Inflammatory macrophage treated with lipopolysaccharide for 1 hour (primary cell): Measurements from ENCODE around the gene MXRA7.
"Not testable (repeated sequence)": the region's sequence is repeated elsewhere in the genome, so short reads cannot be mapped to it uniquely, and the experiment has no call there.

Experiments
- DNase-seq, 2 donors: peaks; one replicate each; pipeline ENCODE4 v3.0.0-alpha.2; 2020 to 2022

Gene MXRA7, protein sequence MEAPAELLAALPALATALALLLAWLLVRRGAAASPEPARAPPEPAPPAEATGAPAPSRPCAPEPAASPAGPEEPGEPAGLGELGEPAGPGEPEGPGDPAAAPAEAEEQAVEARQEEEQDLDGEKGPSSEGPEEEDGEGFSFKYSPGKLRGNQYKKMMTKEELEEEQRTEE

DNA sequence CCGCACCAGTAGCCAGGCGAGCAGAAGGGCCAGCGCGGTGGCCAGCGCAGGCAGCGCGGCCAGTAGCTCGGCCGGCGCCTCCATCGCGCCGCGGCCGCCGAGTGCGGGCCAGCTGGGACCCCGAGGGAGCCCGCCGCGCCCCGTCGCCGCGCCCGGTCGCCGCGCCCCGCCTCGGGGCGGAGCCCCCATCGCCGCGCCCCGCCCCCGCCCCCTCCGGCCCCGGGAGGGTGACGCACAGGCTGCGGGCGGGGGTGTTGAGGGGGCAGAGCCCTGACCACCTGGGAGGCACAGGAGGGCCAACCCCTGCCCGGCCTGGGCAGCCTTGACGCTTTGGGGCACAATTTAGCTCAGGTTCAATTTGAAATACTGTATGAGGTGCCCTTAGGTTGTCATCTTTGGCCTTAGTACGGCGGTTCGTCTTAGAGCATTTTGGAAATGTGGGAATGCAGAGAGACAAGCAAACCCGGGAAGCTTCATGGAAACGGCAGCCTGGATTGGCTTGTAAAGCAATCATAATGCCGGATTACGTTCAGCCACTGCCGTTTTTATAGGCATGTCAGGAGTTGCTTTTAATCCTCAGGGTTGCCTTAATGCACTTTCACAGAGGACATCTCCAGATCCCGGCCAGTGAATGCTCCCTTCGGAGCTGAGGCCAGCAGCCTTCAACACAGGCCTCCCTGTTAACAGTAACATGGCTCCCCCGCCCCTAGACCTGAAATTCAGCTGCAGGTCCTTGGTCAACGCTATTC is at the start of gene MXRA7:
MXRA7 (minus strand) TSS at position 103 of the 749 bp plus-strand sequence; CDS start at position 84, 19 bp downstream.
- peak in 1 of 2 donors; percentile 54 for DNase-seq

DNA sequence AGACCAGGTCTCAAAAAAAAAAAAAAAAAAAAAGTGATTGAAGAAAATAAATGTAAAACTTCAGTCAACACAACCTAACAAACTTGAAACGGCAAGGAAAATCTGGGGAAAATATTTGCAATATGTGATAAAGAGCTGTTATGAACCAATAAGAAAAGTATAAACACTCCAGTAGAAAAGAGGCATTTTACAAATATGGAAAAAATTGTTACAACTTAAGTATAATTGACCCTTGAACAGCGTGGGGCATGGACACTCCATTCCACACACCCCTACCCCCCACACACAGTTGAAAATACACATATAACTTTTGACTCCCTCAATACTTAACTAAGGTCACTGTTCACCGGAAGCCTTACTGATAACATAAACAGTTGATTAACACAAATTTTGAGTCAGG is 47.8 kb upstream of the MXRA7 start:
- DNase-seq, result no peak

DNA sequence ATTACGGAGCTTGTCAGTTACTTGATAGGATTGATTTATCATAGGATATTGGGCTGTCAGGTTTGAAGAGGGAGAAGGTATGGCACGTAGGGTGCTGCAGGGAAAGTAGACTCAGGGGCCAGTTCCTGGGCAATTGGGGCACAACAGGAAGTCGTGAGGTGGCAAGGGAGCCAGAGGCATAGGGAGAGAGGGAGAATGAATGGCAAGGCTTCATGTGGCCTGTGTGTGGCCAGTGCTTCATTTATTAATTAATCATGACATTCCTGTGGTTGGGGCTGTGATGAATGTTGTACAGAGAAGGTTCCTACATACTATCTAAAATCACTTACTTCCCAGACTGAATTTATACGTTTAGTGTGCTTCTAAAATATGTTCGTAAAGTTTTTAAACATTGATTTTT is 46.5 kb upstream of the MXRA7 start:
- no peak for DNase-seq

DNA sequence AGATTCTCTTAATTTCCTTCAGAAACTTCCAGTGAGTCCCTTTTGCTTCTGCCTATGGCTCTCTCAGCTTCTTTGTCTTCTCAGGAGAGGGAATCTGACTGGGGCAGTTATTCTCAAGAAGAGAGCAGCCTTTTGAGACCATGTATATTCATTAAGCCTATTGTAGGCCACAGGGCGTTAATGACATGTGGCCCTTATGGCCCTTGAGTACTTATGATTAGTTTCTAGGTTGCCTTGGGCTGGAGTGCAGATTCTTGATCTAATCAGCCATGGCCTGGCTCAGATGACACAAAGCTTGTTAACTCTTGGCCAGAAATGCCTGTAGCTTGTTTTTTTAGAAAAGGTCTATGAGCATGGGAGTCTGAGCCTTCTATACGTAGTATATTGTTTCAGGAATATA is 44.5 kb upstream of the MXRA7 start:
- DNase-seq, result no peak

DNA sequence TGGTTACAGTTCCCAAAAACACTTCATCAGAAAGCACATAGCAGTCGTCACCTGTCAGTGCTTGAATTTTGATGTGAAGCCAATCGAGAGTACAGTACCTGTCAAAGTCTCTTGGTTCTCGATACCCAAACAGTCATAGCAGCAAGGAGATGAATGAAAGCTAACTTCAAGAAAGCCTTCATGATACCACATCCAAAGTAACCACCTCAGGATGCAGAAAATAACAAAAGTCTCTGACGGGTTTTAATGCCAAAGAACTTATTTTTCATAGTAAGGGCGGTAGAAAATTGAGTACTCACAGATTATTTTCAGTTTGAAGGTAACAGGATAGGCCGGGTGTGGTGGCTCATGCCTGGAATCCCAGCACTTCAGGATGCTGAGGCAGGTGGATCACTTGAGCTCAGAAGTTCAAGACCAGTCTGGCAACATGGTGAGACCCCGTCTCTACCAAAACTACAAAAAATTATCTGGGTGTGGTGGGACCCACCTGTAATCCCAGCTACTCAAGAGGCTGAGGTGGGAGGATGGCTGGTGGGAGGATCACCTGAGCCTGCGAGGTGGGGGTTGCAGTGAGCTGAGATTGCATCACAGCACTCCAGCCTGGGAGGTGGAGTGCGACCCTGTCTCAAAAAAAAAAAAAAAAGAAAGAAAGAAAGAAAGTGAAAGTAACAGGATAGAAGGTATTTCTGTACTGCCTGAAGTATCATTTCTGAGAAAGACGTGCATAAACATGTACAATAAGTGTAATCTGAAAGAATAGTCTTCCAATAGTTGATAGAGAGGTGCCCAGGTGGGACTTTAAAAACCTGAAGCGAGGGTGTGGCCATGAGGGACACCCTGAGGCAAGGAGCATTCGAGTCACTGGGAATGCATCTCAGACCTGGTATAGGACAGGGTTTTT is 42.5 kb upstream of the MXRA7 start:
- no peak for DNase-seq

DNA sequence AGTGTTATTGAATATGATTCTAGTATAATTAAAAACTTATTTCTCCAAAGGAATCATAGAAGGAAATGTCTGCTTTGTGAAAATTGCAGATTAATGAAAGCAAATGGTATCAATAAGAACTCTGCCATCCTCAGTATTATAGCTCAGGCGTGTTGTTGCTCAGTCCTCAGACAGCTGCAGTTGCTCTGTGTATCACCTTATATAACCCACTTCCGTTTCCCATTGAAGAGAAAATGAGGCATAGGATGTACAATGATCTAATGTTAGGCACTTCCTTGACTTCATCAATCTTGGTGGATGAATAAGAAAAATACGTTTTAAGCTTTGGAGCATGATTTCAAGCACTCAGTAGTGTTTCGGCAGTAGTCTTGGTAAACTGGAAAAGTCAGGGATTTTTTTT is 41.2 kb upstream of the MXRA7 start:
- no peak for DNase-seq

DNA sequence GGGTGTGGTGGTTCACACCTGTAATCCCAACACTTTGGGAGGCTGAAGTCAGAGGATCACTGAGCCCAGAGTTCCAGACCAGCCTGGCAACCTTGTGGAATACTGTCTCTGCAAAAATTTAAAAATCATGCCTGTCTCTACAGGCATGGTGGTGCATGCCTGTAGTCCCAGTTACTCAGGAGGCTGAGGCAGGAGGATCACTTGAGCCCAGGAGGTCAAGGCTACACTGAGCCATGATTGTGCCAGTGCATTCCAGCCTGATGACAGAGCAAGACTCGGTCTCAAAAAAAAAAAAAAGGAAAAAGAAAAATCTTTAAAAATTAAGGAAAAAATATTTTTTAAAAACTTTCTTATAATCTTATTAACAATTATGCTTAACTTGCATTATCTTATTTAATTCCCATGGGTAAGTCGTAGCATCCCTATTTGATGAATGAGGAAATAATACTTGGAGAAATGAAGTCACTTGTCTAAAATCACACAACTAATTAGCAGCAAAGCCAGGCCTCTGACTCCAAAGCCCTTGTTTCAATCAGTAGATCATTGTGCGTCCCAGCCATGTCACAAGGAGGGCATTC is 40.7 kb upstream of the MXRA7 start:
- no peak for DNase-seq

DNA sequence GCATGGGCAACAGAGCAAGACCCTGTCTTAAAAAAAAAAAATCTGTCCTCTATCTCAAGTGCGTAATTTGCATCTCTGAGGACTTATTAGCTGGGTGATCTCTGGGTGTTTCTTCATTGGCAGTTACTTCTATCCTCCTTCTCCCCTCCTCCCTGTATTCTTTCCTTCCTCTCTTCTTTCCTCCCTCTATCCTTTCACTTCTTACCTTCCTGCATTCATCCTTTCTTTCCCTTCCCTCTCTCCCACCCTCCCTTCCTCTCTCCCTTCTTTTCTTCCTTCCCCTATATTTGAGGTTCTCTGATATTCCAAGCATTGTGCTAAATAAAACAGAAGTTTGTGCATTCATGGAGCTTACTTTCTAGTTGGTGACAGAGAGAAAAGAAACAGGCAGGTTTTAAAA is 37.9 kb upstream of the MXRA7 start:
- DNase-seq, result no peak

DNA sequence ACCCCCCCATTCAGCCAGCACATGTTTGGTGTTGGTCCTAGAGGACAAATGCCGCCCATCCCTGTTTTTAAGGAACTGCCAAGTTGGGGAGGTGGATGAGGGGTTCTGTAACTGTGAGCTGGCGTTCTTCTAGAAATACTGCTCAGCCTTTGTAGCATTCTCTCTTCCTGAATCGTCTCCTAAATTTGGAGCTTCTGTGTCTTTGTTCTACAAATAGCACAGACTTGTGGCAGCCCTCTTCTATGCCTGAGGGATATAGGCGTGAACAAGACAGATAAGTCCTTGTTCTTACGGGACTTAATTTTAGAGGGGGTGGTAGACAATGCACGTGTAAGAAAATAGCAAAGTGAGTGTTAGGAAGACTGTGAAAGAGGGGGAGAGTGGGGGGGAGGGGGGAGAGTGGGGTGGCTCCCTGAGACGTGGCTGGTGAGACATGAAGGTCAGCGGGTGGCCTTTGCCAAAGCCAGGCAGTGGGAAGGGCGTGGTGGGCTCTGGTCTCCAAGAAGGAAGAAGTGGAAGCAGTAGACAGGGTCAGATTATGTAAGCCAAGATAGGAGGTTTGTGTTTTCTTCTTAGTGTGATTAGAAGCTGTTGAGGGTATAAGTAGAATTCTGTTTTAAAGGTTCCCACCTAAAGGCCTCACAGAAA is 37.1 kb upstream of the MXRA7 start:
- DNase-seq, result no peak

DNA sequence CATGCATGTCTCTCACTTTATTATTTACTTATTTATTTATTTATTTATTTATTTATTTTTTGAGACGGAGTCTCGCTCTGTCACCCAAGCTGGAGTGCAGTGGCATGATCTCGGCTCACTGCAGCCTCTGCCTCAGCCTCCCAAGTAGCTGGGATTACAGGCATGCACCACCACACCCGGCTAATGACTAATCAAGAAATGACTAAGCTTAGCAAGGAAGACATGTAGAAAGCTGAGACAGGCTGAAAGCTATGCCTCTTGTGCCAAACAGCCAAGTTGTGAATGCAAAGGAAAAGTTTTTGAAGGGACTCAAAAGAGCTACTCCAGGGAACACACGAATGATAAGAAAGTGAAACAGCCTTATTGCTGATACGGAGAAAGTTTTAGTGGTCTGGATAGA is 35.0 kb upstream of the MXRA7 start:
- DNase-seq, result not testable (repeated sequence)

DNA sequence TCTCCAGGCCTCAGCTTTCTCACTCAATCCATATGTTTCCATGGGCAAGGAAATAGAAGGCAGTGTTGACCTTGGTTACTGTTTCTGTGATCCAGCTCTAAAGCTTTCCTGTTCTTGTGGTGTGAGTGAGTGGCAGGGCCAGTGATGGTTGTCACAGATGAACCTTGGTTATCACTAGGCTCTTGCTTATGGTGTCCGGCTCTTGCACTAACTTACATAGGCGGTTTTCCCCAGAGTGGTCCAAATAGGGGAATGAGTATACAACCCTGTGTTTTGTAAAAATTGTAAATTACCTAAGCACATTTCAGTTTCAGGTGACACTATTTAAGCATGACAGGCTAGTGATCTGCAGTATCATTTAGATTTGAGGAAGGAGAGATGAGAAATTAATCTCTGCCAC is 34.0 kb upstream of the MXRA7 start:
- no peak for DNase-seq

DNA sequence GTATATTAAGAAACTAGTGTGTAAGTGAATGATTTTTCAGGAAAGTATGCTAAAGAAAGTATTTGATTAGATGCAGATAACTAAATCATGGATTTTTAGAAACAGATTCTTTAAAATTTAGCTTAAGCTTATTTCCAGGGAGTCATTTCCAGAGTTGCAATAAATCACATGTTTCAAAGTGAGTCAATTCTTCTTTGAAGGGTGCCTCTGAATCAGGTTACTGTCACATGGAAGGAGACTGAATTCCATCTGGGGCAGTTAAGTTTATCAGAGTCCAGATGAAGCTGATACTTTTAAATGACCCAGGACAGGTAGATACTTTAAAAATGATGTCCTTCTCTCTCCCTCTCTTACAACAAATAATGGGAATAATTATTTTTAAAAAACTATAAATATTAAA is 32.2 kb upstream of the MXRA7 start:
- no peak for DNase-seq

DNA sequence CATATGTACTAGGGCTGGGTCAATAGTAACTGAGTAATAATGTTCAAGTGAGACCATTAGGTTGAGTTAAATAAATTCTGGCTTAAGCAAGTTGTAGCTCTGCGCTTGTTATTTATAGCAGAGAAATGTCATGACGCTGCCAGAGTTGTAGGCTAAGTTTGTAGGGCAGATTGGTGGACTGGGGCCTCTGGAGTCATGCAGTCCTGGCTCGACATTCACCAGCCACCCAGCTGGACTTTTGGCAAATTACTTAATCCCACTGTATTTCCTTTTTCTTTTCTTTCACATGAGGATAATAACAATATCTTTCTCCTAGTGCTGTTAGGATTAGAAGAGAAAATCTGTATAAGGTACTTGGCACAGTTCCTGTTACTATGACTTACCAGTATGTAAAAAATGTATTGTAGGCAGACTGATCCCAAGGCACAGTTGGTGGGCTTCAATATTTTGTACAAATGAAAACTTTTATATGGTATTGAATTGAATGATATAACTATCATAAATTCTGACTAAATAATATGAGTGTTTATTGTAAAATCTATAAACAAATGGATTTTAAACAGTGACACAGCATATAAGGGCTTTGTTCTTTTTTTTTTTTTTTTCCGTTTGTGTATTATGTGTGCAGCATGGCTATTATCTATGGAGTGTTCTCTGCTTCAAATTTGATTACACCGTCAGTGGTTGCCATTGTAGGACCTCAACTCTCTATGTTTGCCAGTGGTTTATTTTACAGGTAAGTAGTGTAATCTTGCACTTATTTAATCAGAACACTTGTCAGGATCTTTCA is 29.8 kb upstream of the MXRA7 start:
- no peak for DNase-seq

DNA sequence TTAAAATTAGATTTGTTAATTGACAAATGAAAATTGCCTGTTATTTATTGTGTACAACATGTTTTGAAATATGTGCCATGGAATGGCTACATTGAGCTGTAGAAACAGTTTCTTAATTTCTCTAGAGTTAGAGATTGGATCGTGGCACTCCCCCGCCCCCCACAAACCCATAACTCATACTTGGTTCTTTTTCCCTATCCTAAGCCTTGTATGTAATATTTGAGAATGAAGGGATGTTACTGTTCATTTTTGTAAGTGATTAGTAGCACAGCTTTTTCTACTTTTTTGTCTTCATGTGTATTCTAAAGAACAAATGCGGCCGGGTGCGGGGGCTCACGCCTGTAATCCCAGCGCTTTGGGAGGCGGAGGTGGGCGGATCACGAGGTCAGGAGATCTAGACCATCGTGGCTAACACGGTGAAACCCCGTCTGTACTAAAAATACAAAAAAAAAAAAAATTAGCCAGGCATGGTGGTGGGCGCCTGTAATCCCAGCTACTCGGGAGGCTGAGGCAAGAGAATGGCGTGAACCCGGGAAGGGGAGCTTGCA is 28.9 kb upstream of the MXRA7 start:
- not testable (repeated sequence) for DNase-seq

DNA sequence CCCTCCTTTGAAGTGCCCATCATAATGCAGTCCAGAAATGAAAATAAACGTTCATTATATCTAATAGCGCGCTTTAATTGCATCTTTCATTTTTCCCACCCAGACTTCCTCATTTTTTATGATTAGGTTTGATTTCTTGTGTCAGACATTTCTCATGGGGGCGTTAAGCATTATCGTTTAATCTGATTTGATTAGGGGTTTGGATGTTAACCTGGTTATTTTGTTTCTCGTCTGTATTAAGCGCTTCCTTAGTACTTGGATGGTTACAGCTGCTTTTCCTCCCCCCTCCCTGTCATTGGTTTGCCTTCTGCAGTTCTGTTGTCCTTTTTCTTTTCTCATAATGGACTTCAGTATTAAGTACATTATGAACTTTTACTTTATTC is 27.7 kb upstream of the MXRA7 start:
- DNase-seq, result no peak

DNA sequence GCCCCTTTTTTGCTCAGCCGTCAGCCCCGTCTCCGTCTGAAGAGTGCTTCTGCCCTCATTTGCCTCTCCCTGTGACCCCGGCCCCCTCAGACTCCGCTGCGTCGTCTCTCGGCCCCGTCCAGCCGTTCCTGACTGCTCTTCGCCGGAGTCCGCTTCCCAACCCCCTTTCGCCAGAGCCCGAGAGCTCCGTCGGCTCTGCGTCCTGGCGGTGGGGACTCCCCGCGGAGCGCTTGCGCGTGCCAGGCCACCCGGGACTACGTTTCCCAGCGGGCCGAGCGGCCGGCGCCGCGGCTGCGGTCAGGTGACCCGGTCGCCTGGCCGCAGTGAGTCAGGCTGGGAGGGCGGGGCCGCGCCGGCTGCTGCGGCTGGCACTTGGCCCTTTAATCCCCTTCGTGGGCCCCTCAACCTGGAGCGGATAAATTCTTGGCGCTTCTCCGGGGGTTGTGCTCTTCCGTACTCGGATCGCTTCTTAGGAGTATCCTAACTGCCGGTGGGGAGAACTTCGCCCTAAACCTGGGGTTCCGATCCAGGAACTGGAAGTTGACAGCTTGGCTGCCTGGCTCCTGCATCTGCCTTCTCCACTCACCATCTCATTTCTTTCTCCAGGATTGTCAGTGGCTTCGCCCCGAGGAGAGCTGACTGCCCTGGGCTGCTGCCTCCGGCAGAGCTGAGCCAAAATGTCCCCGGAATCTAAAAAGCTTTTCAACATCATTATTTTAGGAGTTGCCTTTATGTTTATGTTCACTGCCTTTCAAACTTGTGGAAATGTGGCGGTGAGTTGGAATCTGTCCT is 27.1 kb upstream of the MXRA7 start, which contains the start of gene MFSD11:
MFSD11 (plus strand) TSS at position 444 of the 792 bp plus-strand sequence; CDS start at position 678, 234 bp downstream.
- DNase-seq, result peak; percentile 86 to 89

DNA sequence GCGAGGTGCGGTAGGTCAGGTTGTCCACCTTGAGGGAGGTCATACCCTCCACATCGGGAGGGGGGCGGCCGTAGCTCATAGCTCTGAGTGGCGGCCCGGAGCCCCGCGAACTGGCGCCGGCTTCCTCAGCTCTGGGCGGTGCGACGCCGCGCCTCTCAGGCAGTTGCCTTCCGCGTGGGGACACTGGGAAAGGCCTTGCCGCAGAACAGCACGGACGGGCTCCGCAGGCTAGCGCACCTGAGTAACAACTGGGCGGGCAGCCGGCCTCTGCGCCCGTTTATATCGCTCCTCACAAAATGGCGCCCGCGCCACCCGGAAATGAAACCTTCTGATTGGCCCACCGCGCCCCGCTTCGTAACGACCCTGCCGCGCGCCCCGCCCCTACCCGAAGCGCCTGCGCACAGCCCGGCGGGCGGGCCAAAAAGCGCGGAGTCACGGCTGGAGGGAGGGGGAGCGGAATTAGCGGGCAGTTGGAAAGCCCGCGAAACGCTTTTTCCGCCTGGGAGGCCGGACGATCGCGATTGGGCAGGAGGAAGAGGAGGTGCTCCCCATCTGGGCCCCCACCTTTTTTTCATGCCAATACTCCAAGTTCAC is 26.4 kb upstream of the MXRA7 start, which contains the start of gene SRSF2:
SRSF2 (minus strand) TSS at position 250 of the 594 bp plus-strand sequence; CDS start at position 79, 171 bp downstream.
- DNase-seq, result peak; percentile 98

DNA sequence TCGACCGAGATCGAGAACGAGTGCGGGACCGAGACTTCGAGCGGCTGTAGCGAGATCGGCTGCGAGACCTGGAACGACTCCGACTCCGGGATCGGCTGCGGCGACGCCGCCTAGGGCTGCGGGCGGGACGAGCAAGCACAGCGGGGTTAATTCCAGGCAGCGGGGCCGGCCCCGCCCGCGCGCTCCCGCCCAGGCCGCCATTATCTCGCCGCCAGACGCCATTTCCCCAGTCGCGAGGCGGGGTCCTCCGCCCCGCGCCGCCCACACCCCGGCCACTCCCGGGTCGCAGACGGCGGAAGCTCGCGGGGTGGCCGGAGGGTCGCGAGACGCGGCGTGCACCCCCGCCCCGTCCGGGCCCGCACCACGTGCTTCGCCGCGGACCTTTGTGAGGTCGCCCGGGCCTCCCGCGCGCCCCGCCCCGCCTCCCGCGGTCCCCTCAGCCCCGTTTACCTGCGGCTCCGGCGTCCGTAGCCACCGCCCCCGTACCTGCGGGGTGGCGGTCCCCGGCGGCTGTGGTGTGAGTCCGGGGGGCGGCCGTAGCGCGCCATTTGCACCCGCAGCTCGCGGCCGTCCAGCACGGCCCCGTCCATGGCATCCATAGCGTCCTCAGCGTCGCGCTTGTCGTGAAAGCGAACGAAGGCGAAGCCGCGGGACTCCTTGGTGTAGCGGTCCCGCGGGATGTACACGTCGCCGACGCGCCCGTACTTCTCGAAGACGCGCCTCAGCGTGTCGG is 25.8 kb upstream of the MXRA7 start:
- peak; percentile 68 to 72 for DNase-seq
